ENCODE data around the gene APCDD1L.
"Not testable (repeated sequence)": the region's sequence is repeated elsewhere in the genome, so short reads cannot be mapped to it uniquely, and the experiment has no call there.

Gene APCDD1L

DNA sequence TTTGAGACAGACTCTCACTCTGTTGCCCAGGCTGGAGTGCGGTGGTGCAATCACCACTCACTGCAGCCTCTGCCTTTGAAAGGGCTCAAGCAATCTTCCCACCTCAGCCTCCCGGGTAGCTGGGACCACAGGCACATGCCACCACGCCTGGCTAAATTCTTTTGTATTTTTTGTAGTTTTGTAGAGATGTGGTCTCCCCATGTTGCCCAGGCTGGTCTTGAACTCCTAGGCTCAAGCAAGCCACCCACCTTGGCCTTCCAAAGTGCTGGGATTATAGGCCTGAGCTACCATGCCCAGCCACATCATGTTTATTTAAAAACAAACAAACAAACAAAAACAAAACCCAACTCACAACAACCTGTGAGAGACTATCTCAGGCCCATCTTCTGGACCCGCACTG, 29.7 kb upstream of the APCDD1L start:
- Histone ChIP-seq H3K9ac (no peak overlapping the region), H3K4me3 (ENCODE audit: low read depth, low read length) (no peak overlapping the region), H3K27me3 (ENCODE audit: control insufficient read depth, insufficient read depth, low read length) (no peaks in the 10 kb centered on the region), H3K36me3 (ENCODE audit: control insufficient read depth, insufficient read depth, low read length) (no peaks in the 10 kb centered on the region), H3K9me3 (ENCODE audit: control insufficient read depth, low read length) (no peaks in the 10 kb centered on the region), H3K27ac (no peak overlapping the region), H3K4me2 (ENCODE audit: low read length) (no peak overlapping the region), H3K79me2 (no peaks in the 10 kb centered on the region), H3K4me1 (no peaks in the 10 kb centered on the region), H2AFZ (no peak overlapping the region)
- TF ChIP-seq, protein P1, sequence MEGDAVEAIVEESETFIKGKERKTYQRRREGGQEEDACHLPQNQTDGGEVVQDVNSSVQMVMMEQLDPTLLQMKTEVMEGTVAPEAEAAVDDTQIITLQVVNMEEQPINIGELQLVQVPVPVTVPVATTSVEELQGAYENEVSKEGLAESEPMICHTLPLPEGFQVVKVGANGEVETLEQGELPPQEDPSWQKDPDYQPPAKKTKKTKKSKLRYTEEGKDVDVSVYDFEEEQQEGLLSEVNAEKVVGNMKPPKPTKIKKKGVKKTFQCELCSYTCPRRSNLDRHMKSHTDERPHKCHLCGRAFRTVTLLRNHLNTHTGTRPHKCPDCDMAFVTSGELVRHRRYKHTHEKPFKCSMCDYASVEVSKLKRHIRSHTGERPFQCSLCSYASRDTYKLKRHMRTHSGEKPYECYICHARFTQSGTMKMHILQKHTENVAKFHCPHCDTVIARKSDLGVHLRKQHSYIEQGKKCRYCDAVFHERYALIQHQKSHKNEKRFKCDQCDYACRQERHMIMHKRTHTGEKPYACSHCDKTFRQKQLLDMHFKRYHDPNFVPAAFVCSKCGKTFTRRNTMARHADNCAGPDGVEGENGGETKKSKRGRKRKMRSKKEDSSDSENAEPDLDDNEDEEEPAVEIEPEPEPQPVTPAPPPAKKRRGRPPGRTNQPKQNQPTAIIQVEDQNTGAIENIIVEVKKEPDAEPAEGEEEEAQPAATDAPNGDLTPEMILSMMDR (IDR thresholded peaks at IDR 0.05): no peak

DNA sequence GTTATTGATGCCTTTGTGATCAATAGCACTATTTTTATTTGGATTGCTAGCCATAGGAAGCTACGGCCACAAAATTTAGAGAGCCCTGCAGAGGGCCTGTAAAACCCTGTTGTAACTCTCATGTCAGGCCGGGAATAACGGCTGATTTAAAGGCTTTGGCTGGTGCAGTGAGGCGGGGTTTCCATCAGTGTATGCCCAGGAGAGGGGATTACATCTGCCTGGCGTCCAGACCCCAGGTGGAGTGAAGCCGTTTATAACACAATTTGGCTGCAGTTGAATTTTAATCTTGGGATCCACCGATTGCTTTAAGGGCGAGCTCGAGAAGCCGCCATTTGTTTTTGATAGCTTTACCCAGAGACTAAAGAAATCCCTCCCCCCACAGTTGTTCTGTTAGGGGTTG, 29.1 kb upstream of the APCDD1L start:
- TF ChIP-seq, protein P1 (IDR thresholded peaks at IDR 0.05): no peak
- Histone ChIP-seq H3K4me1 (no peaks in the 10 kb centered on the region), H3K4me3 (ENCODE audit: low read depth, low read length) (no peak overlapping the region), H3K27me3 (ENCODE audit: control insufficient read depth, insufficient read depth, low read length) (no peaks in the 10 kb centered on the region), H3K9ac (no peak overlapping the region), H3K4me2 (ENCODE audit: low read length) (no peak overlapping the region), H3K27ac (no peak overlapping the region), H3K36me3 (ENCODE audit: control insufficient read depth, insufficient read depth, low read length) (no peaks in the 10 kb centered on the region), H3K79me2 (no peaks in the 10 kb centered on the region), H3K9me3 (ENCODE audit: control insufficient read depth, low read length) (no peaks in the 10 kb centered on the region), H2AFZ (no peak overlapping the region)

DNA sequence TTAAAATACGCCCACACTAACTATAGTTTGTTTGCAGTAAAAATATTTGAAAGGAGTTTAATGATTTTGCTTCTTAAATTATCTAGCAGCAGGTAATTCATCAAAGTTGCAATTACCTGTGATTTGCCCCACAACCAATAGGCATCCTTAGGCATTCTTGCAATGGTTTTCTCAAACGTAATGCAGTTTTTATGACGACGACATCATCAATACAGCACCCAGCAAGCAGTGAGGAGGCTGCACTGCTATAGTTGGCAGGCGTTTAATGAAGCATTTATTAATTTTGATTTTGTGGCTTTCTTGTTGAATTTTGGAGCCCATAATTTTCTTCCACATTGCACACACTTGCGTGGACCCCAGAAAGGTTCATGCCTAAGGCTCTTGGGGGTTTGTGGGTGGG, 28.1 kb upstream of the APCDD1L start:
- Histone ChIP-seq H3K4me2 (ENCODE audit: low read length) (no peak overlapping the region), H3K36me3 (ENCODE audit: control insufficient read depth, insufficient read depth, low read length) (no peaks in the 10 kb centered on the region), H3K9ac (no peak overlapping the region), H3K27ac (no peak overlapping the region), H3K4me1 (no peaks in the 10 kb centered on the region), H3K4me3 (ENCODE audit: low read depth, low read length) (no peak overlapping the region), H3K9me3 (ENCODE audit: control insufficient read depth, low read length) (no peaks in the 10 kb centered on the region), H3K79me2 (no peaks in the 10 kb centered on the region), H3K27me3 (ENCODE audit: control insufficient read depth, insufficient read depth, low read length) (no peaks in the 10 kb centered on the region), H2AFZ (no peak overlapping the region)
- TF ChIP-seq, protein P1 (IDR thresholded peaks at IDR 0.05): no peak

DNA sequence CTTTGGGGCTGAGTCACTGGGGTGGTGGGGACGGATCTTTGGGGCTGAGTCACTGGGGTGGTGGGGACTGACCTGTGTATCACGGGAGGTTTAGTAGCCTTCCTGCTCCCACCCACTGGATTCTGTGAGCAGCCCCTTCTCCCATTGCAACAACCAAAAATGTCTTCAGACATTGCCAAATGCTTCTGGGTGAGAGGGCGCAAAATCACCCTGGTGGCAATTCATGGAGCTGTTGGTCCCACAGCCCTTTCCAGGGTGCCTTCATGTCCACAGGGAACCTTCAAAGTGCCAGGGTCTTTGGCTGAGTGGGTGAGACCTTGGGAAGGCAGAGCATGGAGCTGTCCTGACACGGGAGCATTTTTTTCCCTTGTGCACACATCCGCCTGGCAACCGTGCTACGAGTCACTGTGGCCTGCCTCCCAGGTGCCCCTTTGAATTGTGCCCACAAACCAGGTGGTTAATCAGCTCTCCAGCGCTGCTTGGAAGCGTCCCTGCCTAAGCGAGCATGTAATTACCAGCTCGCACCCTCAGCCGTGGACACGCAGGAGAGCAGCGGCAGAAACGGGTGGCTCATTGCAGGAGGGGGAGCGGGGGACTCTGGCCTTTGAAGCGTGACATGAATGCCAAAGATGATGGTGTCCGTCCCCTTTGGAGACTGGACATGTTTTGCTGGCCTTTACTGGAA, 27.4 kb upstream of the APCDD1L start:
- no peak overlapping the region for H2AFZ ChIP-seq
- no peak overlapping the region for H3K9ac ChIP-seq
- no peaks in the 10 kb centered on the region for H3K27me3 ChIP-seq (ENCODE audit: control insufficient read depth, insufficient read depth, low read length)
- TF ChIP-seq, protein P1 (IDR thresholded peaks at IDR 0.05): no peak
- H3K4me2 ChIP-seq (ENCODE audit: low read length): no peak overlapping the region
- no peaks in the 10 kb centered on the region for H3K9me3 ChIP-seq (ENCODE audit: control insufficient read depth, low read length)
- H3K4me1 ChIP-seq: no peaks in the 10 kb centered on the region
- no peak overlapping the region for H3K27ac ChIP-seq
- H3K36me3 ChIP-seq (ENCODE audit: control insufficient read depth, insufficient read depth, low read length): no peaks in the 10 kb centered on the region
- no peaks in the 10 kb centered on the region for H3K79me2 ChIP-seq
- H3K4me3 ChIP-seq (ENCODE audit: low read depth, low read length): no peak overlapping the region

DNA sequence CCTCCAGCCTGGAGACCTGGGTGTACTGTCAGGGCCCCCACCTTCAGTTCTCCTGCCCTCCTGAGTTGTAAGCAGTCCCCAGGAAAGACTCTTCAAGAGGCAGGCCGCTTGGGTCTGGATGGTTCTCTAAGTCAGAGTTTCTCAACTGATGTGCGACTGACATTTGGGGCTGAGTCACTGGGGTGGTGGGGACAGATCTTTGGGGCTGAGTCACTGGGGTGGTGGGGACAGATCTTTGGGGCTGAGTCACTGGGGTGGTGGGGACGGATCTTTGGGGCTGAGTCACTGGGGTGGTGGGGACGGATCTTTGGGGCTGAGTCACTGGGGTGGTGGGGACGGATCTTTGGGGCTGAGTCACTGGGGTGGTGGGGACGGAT, 26.8 kb upstream of the APCDD1L start:
- not testable (repeated sequence) for H3K9ac ChIP-seq; H2AFZ ChIP-seq; H3K4me1 ChIP-seq; H3K4me3 ChIP-seq (ENCODE audit: low read depth, low read length); H3K4me2 ChIP-seq (ENCODE audit: low read length); H3K27me3 ChIP-seq (ENCODE audit: control insufficient read depth, insufficient read depth, low read length); H3K27ac ChIP-seq; H3K36me3 ChIP-seq (ENCODE audit: control insufficient read depth, insufficient read depth, low read length); H3K79me2 ChIP-seq; H3K9me3 ChIP-seq (ENCODE audit: control insufficient read depth, low read length)
